Osteoblast (primary cell): Measurements from ENCODE around the gene MYOZ3. TPM values are rescaled to one million over a fixed set of nuclear protein-coding genes. Genes with fewer than 3 reads are reported as not detected.

ENCODE experiments used
- DNase-seq: peaks from one replicate; pipeline ENCODE4 v3.0.0; 2011; ENCODE audit warnings: low spot score, mixed read lengths; ENCODE audit not compliant: insufficient read length; ENCODE audit errors: missing footprints
- H2AFZ ChIP-seq: 2 replicates; pipeline ENCODE4 v1.6.0; 2011; ENCODE audit warnings: mild to moderate bottlenecking, low read length
- H3K27ac ChIP-seq: 2 replicates; pipeline ENCODE4 v1.5.1; 2011; ENCODE audit warnings: mild to moderate bottlenecking, low read depth, low read length, moderate library complexity
- H3K27me3 ChIP-seq: 2 replicates; pipeline ENCODE4 v1.6.0; 2012; ENCODE audit warnings: mild to moderate bottlenecking, control low read depth, inconsistent platforms, low read length, moderate library complexity; ENCODE audit not compliant: insufficient read depth
- H3K36me3 ChIP-seq: 2 replicates; pipeline ENCODE4 v1.5.1; 2011; ENCODE audit warnings: mild to moderate bottlenecking, low read length, control low read depth, moderate library complexity; ENCODE audit not compliant: insufficient read depth
- H3K4me1 ChIP-seq: 2 replicates; pipeline ENCODE4 v1.5.1; 2011; ENCODE audit warnings: mild to moderate bottlenecking, low read length, control low read depth, moderate library complexity; ENCODE audit not compliant: insufficient read depth
- H3K4me2 ChIP-seq: 2 replicates; pipeline ENCODE4 v1.6.0; 2011; ENCODE audit warnings: mild to moderate bottlenecking, low read length; ENCODE audit not compliant: insufficient read depth
- H3K4me3 ChIP-seq: fragments of 200-600 bp; sonication (generic); 3 replicates; pipeline ENCODE4 v1.5.1; 2012; ENCODE audit warnings: mild to moderate bottlenecking, low read length, inconsistent platforms; ENCODE audit not compliant: insufficient read depth
- H3K79me2 ChIP-seq: 2 replicates; pipeline ENCODE4 v1.6.0; 2012; ENCODE audit warnings: mild to moderate bottlenecking, low read length, control low read depth, inconsistent platforms; ENCODE audit not compliant: insufficient read depth
- H3K9me3 ChIP-seq: 2 replicates; pipeline ENCODE4 v1.5.1; 2011; ENCODE audit warnings: low read depth, low read length, control low read depth
- H4K20me1 ChIP-seq: 2 replicates; pipeline ENCODE4 v1.6.0; 2012; ENCODE audit warnings: mild to moderate bottlenecking, low read length, control low read depth; ENCODE audit not compliant: insufficient read depth
- CTCF ChIP-seq: IDR thresholded peaks from 2 replicates; pipeline ENCODE4 v1.5.1; 2011; ENCODE audit warnings: mild to moderate bottlenecking, low read depth, low read length, moderate library complexity; ENCODE audit errors: extremely low read depth
- total RNA-seq: library from RNA; depleted of rRNA; stranded (reverse); fragments of >200 nt; gene quantifications from 2 replicates; pipeline ENCODE4 v1.2.3, GENCODE V29; 2012

MYOZ3 gene
- total RNA-seq, 1 donor = under 0.01 TPM

GRCh38 chr5:150625164-150625535 lies 35.9 kb upstream of the MYOZ3 start:
- H3K27ac ChIP-seq = no peak overlapping the region

GRCh38 chr5:150625831-150626746 lies 35.0 kb upstream of the MYOZ3 start:
- no peaks in the 10 kb centered on the region for H4K20me1 ChIP-seq
- no peaks in the 10 kb centered on the region for H3K27me3 ChIP-seq
- H3K4me2 ChIP-seq = peak overlapping the region; percentile 90
- peak; percentile 89 for DNase-seq
- H3K79me2 ChIP-seq = no peaks in the 10 kb centered on the region
- H3K4me3 ChIP-seq = peak overlapping the region; percentile 77
- H2AFZ ChIP-seq = no peak overlapping the region
- peaks cover 57% of the 10 kb centered on the region for H3K4me1 ChIP-seq
- H3K36me3 ChIP-seq = no peaks in the 10 kb centered on the region
- no peak for TF ChIP-seq CTCF
- H3K9me3 ChIP-seq = no peaks in the 10 kb centered on the region
- no peak overlapping the region for H3K27ac ChIP-seq

More at GRCh38 chr5:150625164-150625535, 35.9 kb upstream of the MYOZ3 start:
- Histone ChIP-seq H3K36me3 (no peaks in the 10 kb centered on the region), H3K9me3 (no peaks in the 10 kb centered on the region), H4K20me1 (no peaks in the 10 kb centered on the region), H3K4me2 (peak overlapping the region; percentile 90), H3K4me3 (peak overlapping the region; percentile 77), H3K4me1 (peaks cover 54% of the 10 kb centered on the region), H3K79me2 (no peaks in the 10 kb centered on the region), H2AFZ (peak overlapping the region; percentile 60), H3K27me3 (no peaks in the 10 kb centered on the region)
- DNase-seq = peak; percentile 85
- TF ChIP-seq CTCF = no peak

- H3K4me3 ChIP-seq = no peak overlapping the region
- peaks cover 54% of the 10 kb centered on the region for H3K4me1 ChIP-seq
- H4K20me1 ChIP-seq = no peaks in the 10 kb centered on the region
- no peaks in the 10 kb centered on the region for H3K36me3 ChIP-seq
- H3K79me2 ChIP-seq = no peaks in the 10 kb centered on the region
- H3K27me3 ChIP-seq = no peaks in the 10 kb centered on the region
- no peak for TF ChIP-seq CTCF
- no peak overlapping the region for H2AFZ ChIP-seq
- no peak overlapping the region for H3K27ac ChIP-seq
- H3K4me2 ChIP-seq = peak overlapping the region; percentile 90
- peak; percentile 92 for DNase-seq
- no peaks in the 10 kb centered on the region for H3K9me3 ChIP-seq
These were observed 34.2 kb upstream of the MYOZ3 start for GRCh38 chr5:150626853-150627276.

- H3K4me2 ChIP-seq = no peak overlapping the region
- no peaks in the 10 kb centered on the region for H3K79me2 ChIP-seq
- H3K4me3 ChIP-seq = no peak overlapping the region
- H3K27ac ChIP-seq = no peak overlapping the region
- no peaks in the 10 kb centered on the region for H3K9me3 ChIP-seq
- H3K4me1 ChIP-seq = peaks cover 47% of the 10 kb centered on the region
- no peak for TF ChIP-seq CTCF
- no peaks in the 10 kb centered on the region for H3K27me3 ChIP-seq
- H3K36me3 ChIP-seq = no peaks in the 10 kb centered on the region
- H2AFZ ChIP-seq = no peak overlapping the region
- peak; percentile 96 for DNase-seq
- H4K20me1 ChIP-seq = no peaks in the 10 kb centered on the region
These were observed 33.1 kb upstream of the MYOZ3 start for GRCh38 chr5:150627731-150628545.
